Measurements from ENCODE around the gene TM7SF2.
A peak's percentile ranks its signal among the peaks of the same experiment; 100 is the strongest.

TM7SF2 gene

GRCh38 chr11:65111744-65112545 is at the start of gene TM7SF2:
Gene TM7SF2, plus strand, starts transcription at chr11:65111872. Its CDS starts 144 bp downstream, at chr11:65112016.
- DNase-seq (ENCODE audit: low read depth in 2 of 2): peak; percentile 94

GRCh38 chr11:65063532-65063931 is 48.1 kb upstream of the TM7SF2 start:
- no peak for DNase-seq (ENCODE audit: low read depth in 2 of 2)

GRCh38 chr11:65064847-65065240 is 46.8 kb upstream of the TM7SF2 start:
- DNase-seq (ENCODE audit: low read depth in 2 of 2): no peak

GRCh38 chr11:65065851-65066250 is 45.8 kb upstream of the TM7SF2 start:
- DNase-seq (ENCODE audit: low read depth in 2 of 2): no peak

- DNase-seq (ENCODE audit: low read depth in 2 of 2): no peak
Observed at GRCh38 chr11:65066315-65066714, 45.4 kb upstream of the TM7SF2 start.

GRCh38 chr11:65066805-65067291 is 44.8 kb upstream of the TM7SF2 start:
- no peak for DNase-seq (ENCODE audit: low read depth in 2 of 2)

GRCh38 chr11:65067446-65067845 is 44.2 kb upstream of the TM7SF2 start:
- no peak for DNase-seq (ENCODE audit: low read depth in 2 of 2)

- DNase-seq (ENCODE audit: low read depth in 2 of 2): no peak
Observed at GRCh38 chr11:65069217-65069616, 42.5 kb upstream of the TM7SF2 start.

GRCh38 chr11:65071907-65072630 is 39.6 kb upstream of the TM7SF2 start:
- DNase-seq (ENCODE audit: low read depth in 2 of 2): no peak

- DNase-seq (ENCODE audit: low read depth in 2 of 2): no peak
Observed at GRCh38 chr11:65072631-65072966, 39.1 kb upstream of the TM7SF2 start.

GRCh38 chr11:65077451-65077850 is 34.2 kb upstream of the TM7SF2 start:
- no peak for DNase-seq (ENCODE audit: low read depth in 2 of 2)

- peak; percentile 43 to 47 for DNase-seq (ENCODE audit: low read depth in 2 of 2)
Observed at GRCh38 chr11:65078151-65078550, 33.5 kb upstream of the TM7SF2 start.

- DNase-seq (ENCODE audit: low read depth in 2 of 2): no peak
Observed at GRCh38 chr11:65078786-65079342, 32.8 kb upstream of the TM7SF2 start.

GRCh38 chr11:65083134-65083833 is 28.4 kb upstream of the TM7SF2 start:
- no peak for DNase-seq (ENCODE audit: low read depth in 2 of 2)

- peak; percentile 93 to 97 for DNase-seq (ENCODE audit: low read depth in 2 of 2)
Observed at GRCh38 chr11:65083834-65084597, 27.7 kb upstream of the TM7SF2 start, which contains the start of the genes CDCA5 and ZFPL1. Gene CDCA5, minus strand, starts transcription at chr11:65084040. Its CDS starts 62 bp downstream, at chr11:65083978. Gene ZFPL1, plus strand, starts transcription at chr11:65084222. Its CDS starts 477 bp downstream, at chr11:65084699.

GRCh38 chr11:65084598-65085375 is 26.9 kb upstream of the TM7SF2 start:
- no peak for DNase-seq (ENCODE audit: low read depth in 2 of 2)

GRCh38 chr11:65085446-65085845 is 26.2 kb upstream of the TM7SF2 start:
- DNase-seq (ENCODE audit: low read depth in 2 of 2): no peak

- no peak for DNase-seq (ENCODE audit: low read depth in 2 of 2)
Observed at GRCh38 chr11:65086809-65087208, 24.9 kb upstream of the TM7SF2 start.

- DNase-seq (ENCODE audit: low read depth in 2 of 2): no peak
Observed at GRCh38 chr11:65087216-65087615, 24.5 kb upstream of the TM7SF2 start.

GRCh38 chr11:65087827-65088226 is 23.8 kb upstream of the TM7SF2 start:
- DNase-seq (ENCODE audit: low read depth in 2 of 2): no peak
